Endodermal cell (in vitro differentiated cells): Measurements from ENCODE around the gene HNMT. TPM values are rescaled to one million over a fixed set of nuclear protein-coding genes. Genes with fewer than 3 reads are reported as not detected.

Source experiments
- DNase-seq: peaks from one replicate; pipeline ENCODE4 v3.0.0-alpha.2; 2017
- H3K27ac ChIP-seq: 2 replicates; pipeline ENCODE4 v1.5.1; 2013; ENCODE audit warnings: mild to moderate bottlenecking, low read depth, low read length, moderate library complexity
- H3K27me3 ChIP-seq: 2 replicates; pipeline ENCODE4 v1.6.1; 2013; ENCODE audit warnings: mild to moderate bottlenecking, low read length, moderate library complexity; ENCODE audit not compliant: insufficient read depth, control insufficient read depth, poor library complexity, severe bottlenecking
- H3K36me3 ChIP-seq: 2 replicates; pipeline ENCODE4 v1.7.0; 2013; ENCODE audit warnings: mild to moderate bottlenecking, low read length, moderate library complexity; ENCODE audit not compliant: control insufficient read depth, insufficient read depth
- H3K4me1 ChIP-seq: one replicate; pipeline ENCODE4 v1.7.0; 2013; ENCODE audit warnings: low read length; ENCODE audit not compliant: control insufficient read depth, insufficient read depth
- H3K4me3 ChIP-seq: 2 replicates; pipeline ENCODE4 v1.5.1; 2013; ENCODE audit warnings: mild to moderate bottlenecking, low read length, moderate library complexity
- H3K9ac ChIP-seq: 2 replicates; pipeline ENCODE4 v1.6.1; 2013; ENCODE audit warnings: mild to moderate bottlenecking, low read length, moderate library complexity; ENCODE audit not compliant: poor library complexity, severe bottlenecking; ENCODE audit errors: extremely low read depth
- H3K9me3 ChIP-seq: 2 replicates; pipeline ENCODE4 v1.6.1; 2013; ENCODE audit warnings: mild to moderate bottlenecking, low read length, moderate library complexity; ENCODE audit not compliant: control insufficient read depth
- H3K27ac Mint-ChIP-seq: 2 replicates; pipeline ENCODE4 v1.8.0; 2020; ENCODE audit warnings: mixed read lengths
- H3K27me3 Mint-ChIP-seq: 2 replicates; pipeline ENCODE4 v1.8.0; 2021; ENCODE audit warnings: mild to moderate bottlenecking, mixed read lengths; ENCODE audit not compliant: insufficient read depth
- H3K36me3 Mint-ChIP-seq: 2 replicates; pipeline ENCODE4 v1.8.0; 2020; ENCODE audit warnings: low read depth, mixed read lengths
- H3K4me1 Mint-ChIP-seq: 2 replicates; pipeline ENCODE4 v1.8.0; 2020; ENCODE audit warnings: mixed read lengths
- H3K4me3 Mint-ChIP-seq: 2 replicates; pipeline ENCODE4 v1.8.0; 2020; ENCODE audit warnings: mild to moderate bottlenecking, moderate library complexity, mixed read lengths
- H3K9me3 Mint-ChIP-seq: 2 replicates; pipeline ENCODE4 v1.8.0; 2020; ENCODE audit warnings: mild to moderate bottlenecking, mixed read lengths
- CTCF ChIP-seq: fragments of 200-600 bp; sonication (generic); conservative IDR thresholded peaks from 2 replicates; pipeline ENCODE4 v1.5.0; 2021; ENCODE audit warnings: antibody characterized with exemption, mild to moderate bottlenecking
- WGBS, 2 experiments: methylation state at CpG; one replicate each; pipeline versions ENCODE4 v1.1.5 to v1.1.7; 2013; ENCODE audit warnings: missing lambda C conversion rate in 2 of 2, mixed read lengths in 1 of 2; ENCODE audit not compliant: insufficient coverage in 1 of 2, insufficient read length in 1 of 2; 5-methylcytosine and 5-hydroxymethylcytosine counted together
- total RNA-seq, 2 donors: library from RNA; stranded (reverse); fragmentation: NEBNext Ultra II Directional in 1 of 2; extraction: Animal tissue kit (Norgen Biotek cat#: 25700) in 1 of 2; gene quantifications; 2 replicates in 1 of 2; 3 replicates in 1 of 2; pipeline ENCODE4 v1.2.1, GENCODE V29; 2021

Gene HNMT
- total RNA-seq, 2 donors from 2014 or later: 10.6 to 18.0 TPM

- Histone ChIP-seq H3K9me3 (no peaks in the 10 kb centered on the region), H3K27ac (no peak overlapping the region), H3K27me3 (no peaks in the 10 kb centered on the region), H3K4me3 (no peak overlapping the region), H3K4me1 (no peaks in the 10 kb centered on the region), H3K9ac (no peak overlapping the region), H3K36me3 (no peaks in the 10 kb centered on the region)
- TF ChIP-seq CTCF: no peak
- no peaks in the 10 kb centered on the region for H3K27me3 Mint-ChIP-seq
- no peaks in the 10 kb centered on the region for H3K9me3 Mint-ChIP-seq
- H3K4me1 Mint-ChIP-seq: peaks cover 2% of the 10 kb centered on the region
- no peaks in the 10 kb centered on the region for H3K36me3 Mint-ChIP-seq
- no peak overlapping the region for H3K4me3 Mint-ChIP-seq
- WGBS, 2 experiments: 82 to 99% methylated on average over 3 to 4 of the region's 4 CpGs
- H3K27ac Mint-ChIP-seq: no peak overlapping the region
- DNase-seq: no peak
Measured at GRCh38 chr2:138023298-138023697, 59.0 kb downstream of the HNMT start.

GRCh38 chr2:138023976-138024375 is 59.7 kb downstream of the HNMT start:
- Mint-ChIP-seq H3K27ac (no peak overlapping the region), H3K4me3 (no peak overlapping the region), H3K36me3 (no peaks in the 10 kb centered on the region), H3K4me1 (peaks cover 2% of the 10 kb centered on the region), H3K27me3 (no peaks in the 10 kb centered on the region), H3K9me3 (no peaks in the 10 kb centered on the region)
- H3K4me1 ChIP-seq: no peaks in the 10 kb centered on the region
- H3K27ac ChIP-seq: no peak overlapping the region
- no peaks in the 10 kb centered on the region for H3K36me3 ChIP-seq
- DNase-seq: no peak
- 57 to 94% methylated on average over 1 to 2 of the region's 2 CpGs for WGBS, 2 experiments
- H3K9ac ChIP-seq: no peak overlapping the region
- no peaks in the 10 kb centered on the region for H3K27me3 ChIP-seq
- H3K4me3 ChIP-seq: no peak overlapping the region
- no peak for TF ChIP-seq CTCF
- no peaks in the 10 kb centered on the region for H3K9me3 ChIP-seq

GRCh38 chr2:138026111-138027020 is 62.1 kb downstream of the HNMT start:
- Mint-ChIP-seq H3K27ac (no peak overlapping the region), H3K4me3 (no peak overlapping the region), H3K36me3 (no peaks in the 10 kb centered on the region), H3K4me1 (no peaks in the 10 kb centered on the region), H3K9me3 (no peaks in the 10 kb centered on the region), H3K27me3 (no peaks in the 10 kb centered on the region)
- TF ChIP-seq CTCF: no peak
- no peak for DNase-seq
- H3K27ac ChIP-seq: no peak overlapping the region
- H3K36me3 ChIP-seq: no peaks in the 10 kb centered on the region
- 92 to 94% methylated on average over 6 of the region's 6 CpGs for WGBS, 2 experiments
- no peaks in the 10 kb centered on the region for H3K9me3 ChIP-seq
- no peak overlapping the region for H3K4me3 ChIP-seq
- H3K27me3 ChIP-seq: no peaks in the 10 kb centered on the region
- no peak overlapping the region for H3K9ac ChIP-seq
- H3K4me1 ChIP-seq: no peaks in the 10 kb centered on the region
